Fibroblast of the aortic adventitia (primary cell): ENCODE measurements around the gene FGGY. TPM values are rescaled to one million over a fixed set of nuclear protein-coding genes. Genes with fewer than 3 reads are reported as not detected.

ENCODE experiments used
- DNase-seq: peaks from one replicate; pipeline ENCODE4 v3.0.0-alpha.2; 2010; ENCODE audit warnings: low read depth
- H3K4me3 ChIP-seq: 2 replicates; pipeline ENCODE4 v1.5.1; 2011; ENCODE audit warnings: low read depth, mild to moderate bottlenecking, control low read depth, low read length, moderate library complexity
- CTCF ChIP-seq: IDR thresholded peaks from 2 replicates; pipeline ENCODE4 v1.5.1; 2011; ENCODE audit warnings: mild to moderate bottlenecking, low read length, control low read depth, inconsistent platforms; ENCODE audit not compliant: insufficient read depth
- total RNA-seq: library from RNA; depleted of rRNA; stranded (reverse); fragments of >200 nt; gene quantifications from 2 replicates; pipeline ENCODE4 v1.2.3, GENCODE V29; 2012; ENCODE audit warnings: low replicate concordance

Gene FGGY
- total RNA-seq, 1 donor, result 17.5 TPM

GRCh38 chr1:59698386-59698785 is 401.5 kb downstream of the FGGY start:
- no peak for DNase-seq
- no peak overlapping the region for H3K4me3 ChIP-seq
- TF ChIP-seq CTCF, result no peak

DNA sequence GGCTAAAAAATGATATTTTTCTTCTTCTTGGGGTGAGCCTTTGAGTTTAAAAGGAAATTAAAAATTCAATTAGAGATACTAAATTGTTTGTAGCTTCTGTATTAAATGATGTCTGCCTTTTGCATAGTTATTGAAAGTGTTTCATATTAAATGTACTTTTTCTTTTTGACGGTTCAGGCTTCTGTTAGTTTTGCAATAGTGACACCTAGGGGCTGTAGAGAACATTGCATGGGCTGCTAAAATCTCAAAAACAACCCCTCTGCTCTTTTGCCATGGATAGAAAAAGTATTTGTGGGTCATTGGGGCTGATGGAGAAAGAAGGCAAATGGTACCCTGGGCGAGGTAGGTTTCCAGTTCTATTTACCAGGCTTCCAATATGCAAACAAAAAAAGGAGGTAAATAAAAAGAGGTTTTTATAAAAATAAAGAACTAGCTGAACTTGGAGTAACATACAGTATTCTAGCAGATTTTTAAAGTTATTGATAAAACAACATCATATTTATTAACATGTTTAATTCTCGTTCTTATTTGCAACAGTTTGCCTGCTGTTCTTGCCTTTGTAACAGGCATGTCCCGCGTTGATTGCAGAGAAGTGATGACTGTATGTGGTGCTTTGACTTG is 402.4 kb downstream of the FGGY start:
- no peak overlapping the region for H3K4me3 ChIP-seq
- DNase-seq, result peak; percentile 75
- peak; percentile 96 for TF ChIP-seq CTCF

GRCh38 chr1:59701376-59701775 is 404.5 kb downstream of the FGGY start:
- H3K4me3 ChIP-seq, result no peak overlapping the region
- peak; percentile 40 for DNase-seq
- no peak for TF ChIP-seq CTCF

GRCh38 chr1:59703226-59703917 is 406.5 kb downstream of the FGGY start:
- no peak for TF ChIP-seq CTCF
- H3K4me3 ChIP-seq, result no peak overlapping the region
- peak; percentile 83 for DNase-seq

- no peak overlapping the region for H3K4me3 ChIP-seq
- DNase-seq, result no peak
- no peak for TF ChIP-seq CTCF
Measured at GRCh38 chr1:59703918-59704378, 407.1 kb downstream of the FGGY start.

GRCh38 chr1:59704716-59705115 is 407.8 kb downstream of the FGGY start:
- DNase-seq, result no peak
- no peak for TF ChIP-seq CTCF
- no peak overlapping the region for H3K4me3 ChIP-seq
